Keratinocyte (primary cell): ENCODE measurements around the gene C16orf95. TPM values are rescaled to one million over a fixed set of nuclear protein-coding genes. Genes with fewer than 3 reads are reported as not detected.

Experiments
- DNase-seq: peaks from one replicate; pipeline ENCODE4 v3.0.0-alpha.2; 2011; ENCODE audit warnings: low read depth, missing footprints, low spot score
- FAIRE-seq: peaks from 2 replicates; lab custom pipeline; 2011; peaks lifted over from hg19 to GRCh38; lab: Jason Lieb, UNC
- H2AFZ ChIP-seq: 2 replicates; pipeline ENCODE4 v1.6.0; 2012; ENCODE audit warnings: low read length, control low read depth, inconsistent platforms; ENCODE audit not compliant: control insufficient read depth
- H3K27ac ChIP-seq: 2 replicates; pipeline ENCODE4 v1.5.1; 2011; ENCODE audit warnings: low read length; ENCODE audit not compliant: control insufficient read depth, insufficient read depth
- H3K27me3 ChIP-seq: 3 replicates; pipeline ENCODE4 v1.6.0; 2011; ENCODE audit warnings: low read length; ENCODE audit not compliant: control insufficient read depth, insufficient read depth; ENCODE audit errors: extremely low read depth
- H3K36me3 ChIP-seq, 2 experiments: 2 replicates in 1 of 2; 3 replicates in 1 of 2; pipeline ENCODE4 v1.5.1; 2011; ENCODE audit warnings: low read length in 2 of 2, mild to moderate bottlenecking in 1 of 2; ENCODE audit not compliant: control insufficient read depth in 2 of 2, insufficient read depth in 2 of 2; ENCODE audit errors: extremely low read depth in 1 of 2
- H3K4me1 ChIP-seq: 3 replicates; pipeline ENCODE4 v1.5.1; 2011; ENCODE audit warnings: low read length; ENCODE audit not compliant: control insufficient read depth, insufficient read depth; ENCODE audit errors: extremely low read depth
- H3K4me2 ChIP-seq: 3 replicates; pipeline ENCODE4 v1.6.0; 2011; ENCODE audit warnings: low read depth, low read length; ENCODE audit not compliant: control insufficient read depth, insufficient read depth; ENCODE audit errors: extremely low read depth
- H3K4me3 ChIP-seq, 3 experiments: fragments of 200-600 bp in 1 of 3; sonication (generic) in 1 of 3; 2 replicates in 2 of 3; 3 replicates in 1 of 3; pipeline ENCODE4 v1.5.1; 2011 to 2016; ENCODE audit warnings: low read length in 3 of 3, mild to moderate bottlenecking in 3 of 3, control low read depth in 2 of 3, inconsistent platforms in 1 of 3, low read depth in 1 of 3, mixed read lengths in 1 of 3, mixed run types in 1 of 3, moderate library complexity in 1 of 3; ENCODE audit not compliant: control insufficient read depth in 2 of 3, insufficient read depth in 2 of 3; ENCODE audit errors: extremely low read depth in 1 of 3
- H3K79me2 ChIP-seq: 2 replicates; pipeline ENCODE4 v1.6.0; 2012; ENCODE audit warnings: low read length; ENCODE audit not compliant: control insufficient read depth, insufficient read depth
- H3K9ac ChIP-seq: 3 replicates; pipeline ENCODE4 v1.6.0; 2011; ENCODE audit warnings: low read length; ENCODE audit not compliant: control insufficient read depth, insufficient read depth; ENCODE audit errors: extremely low read depth
- H3K9me1 ChIP-seq: 3 replicates; pipeline ENCODE4 v1.6.0; 2011; ENCODE audit warnings: low read length; ENCODE audit not compliant: control insufficient read depth, insufficient read depth; ENCODE audit errors: extremely low read depth
- H3K9me3 ChIP-seq: 2 replicates; pipeline ENCODE4 v1.5.1; 2012; ENCODE audit warnings: low read depth, low read length; ENCODE audit not compliant: control insufficient read depth
- H4K20me1 ChIP-seq: 3 replicates; pipeline ENCODE4 v1.6.0; 2011; ENCODE audit warnings: low read length; ENCODE audit not compliant: control insufficient read depth, insufficient read depth; ENCODE audit errors: extremely low read depth
- EZH2 ChIP-seq: IDR thresholded peaks from one replicate; pipeline ENCODE4 v1.6.1; 2012; ENCODE audit warnings: inconsistent platforms, mild to moderate bottlenecking, low read length, moderate library complexity
- dilution Hi-C: fragments of 300-500 bp; cut with MboI; formaldehyde crosslinking; loops from one replicate; pipeline ENCODE4 v1.7.0; 2020; ENCODE audit warnings: low sequenced_read_pairs; ENCODE audit not compliant: extremely low pct_ligation_motif_present
- polyA plus RNA-seq, 5 experiments: library from polyadenylated mRNA; depleted of rRNA in 3 of 5; stranded (reverse) in 3 of 5; stranded (forward) in 1 of 5; unstranded in 1 of 5; fragments of >200 nt; gene quantifications; 1 replicate in 1 of 5; 2 replicates in 3 of 5; 3 replicates in 1 of 5; pipeline versions ENCODE4 v1.2.1 to v1.2.3, GENCODE V29; 2011 to 2012; ENCODE audit warnings: missing spikeins in 2 of 5, low read depth in 1 of 5, low replicate concordance in 1 of 5
- TF ChIP-seq, protein P1 (sequence below), 3 experiments: IDR thresholded peaks in 1 of 3; conservative IDR thresholded peaks in 1 of 3; optimal IDR thresholded peaks in 1 of 3; 2 replicates in 2 of 3; 3 replicates in 1 of 3; pipeline versions ENCODE3 to v1.5.1; 2011; ENCODE audit warnings: low read length in 3 of 3, mild to moderate bottlenecking in 3 of 3, moderate library complexity in 2 of 3, control low read depth in 1 of 3, inconsistent platforms in 1 of 3; ENCODE audit not compliant: insufficient read depth in 2 of 3; ENCODE audit errors: extremely low read depth in 1 of 3

C16orf95 gene
- polyA plus RNA-seq, 1 donor (not counting 4 experiments of a cell fraction or from before 2014, with no cell fraction given): 1.5 TPM

- no peaks in the 10 kb centered on the region for H3K27me3 ChIP-seq
- no peak overlapping the region for H2AFZ ChIP-seq
- peaks cover 3% of the 10 kb centered on the region for H3K4me1 ChIP-seq
- dilution Hi-C loops: no loop called here
- peaks cover 19 to 39% of the 10 kb centered on the region in 2 experiments for H3K36me3 ChIP-seq
- no peak overlapping the region for H3K9ac ChIP-seq
- no peaks in the 10 kb centered on the region for H3K9me3 ChIP-seq
- no peak for FAIRE-seq
- H3K4me2 ChIP-seq: no peak overlapping the region
- no peak for DNase-seq
- H3K27ac ChIP-seq: no peak overlapping the region
- TF ChIP-seq, protein P1, sequence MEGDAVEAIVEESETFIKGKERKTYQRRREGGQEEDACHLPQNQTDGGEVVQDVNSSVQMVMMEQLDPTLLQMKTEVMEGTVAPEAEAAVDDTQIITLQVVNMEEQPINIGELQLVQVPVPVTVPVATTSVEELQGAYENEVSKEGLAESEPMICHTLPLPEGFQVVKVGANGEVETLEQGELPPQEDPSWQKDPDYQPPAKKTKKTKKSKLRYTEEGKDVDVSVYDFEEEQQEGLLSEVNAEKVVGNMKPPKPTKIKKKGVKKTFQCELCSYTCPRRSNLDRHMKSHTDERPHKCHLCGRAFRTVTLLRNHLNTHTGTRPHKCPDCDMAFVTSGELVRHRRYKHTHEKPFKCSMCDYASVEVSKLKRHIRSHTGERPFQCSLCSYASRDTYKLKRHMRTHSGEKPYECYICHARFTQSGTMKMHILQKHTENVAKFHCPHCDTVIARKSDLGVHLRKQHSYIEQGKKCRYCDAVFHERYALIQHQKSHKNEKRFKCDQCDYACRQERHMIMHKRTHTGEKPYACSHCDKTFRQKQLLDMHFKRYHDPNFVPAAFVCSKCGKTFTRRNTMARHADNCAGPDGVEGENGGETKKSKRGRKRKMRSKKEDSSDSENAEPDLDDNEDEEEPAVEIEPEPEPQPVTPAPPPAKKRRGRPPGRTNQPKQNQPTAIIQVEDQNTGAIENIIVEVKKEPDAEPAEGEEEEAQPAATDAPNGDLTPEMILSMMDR (optimal IDR thresholded peaks at IDR 0.05 in 1 of 3, IDR thresholded peaks at IDR 0.05 in 1 of 3, conservative IDR thresholded peaks at IDR 0.05 in 1 of 3; ENCODE audit: extremely low read depth in 1 of 3, insufficient read depth in 2 of 3, low read length in 3 of 3): no peak
- TF ChIP-seq EZH2: no peak
- no peak overlapping the region for H3K4me3 ChIP-seq
- peaks cover 2% of the 10 kb centered on the region for H3K9me1 ChIP-seq
- H3K79me2 ChIP-seq: no peaks in the 10 kb centered on the region
- H4K20me1 ChIP-seq: peaks cover 9% of the 10 kb centered on the region
These were observed 10.8 kb upstream of the C16orf95 start for GRCh38 chr16:87327798-87328495.

DNA sequence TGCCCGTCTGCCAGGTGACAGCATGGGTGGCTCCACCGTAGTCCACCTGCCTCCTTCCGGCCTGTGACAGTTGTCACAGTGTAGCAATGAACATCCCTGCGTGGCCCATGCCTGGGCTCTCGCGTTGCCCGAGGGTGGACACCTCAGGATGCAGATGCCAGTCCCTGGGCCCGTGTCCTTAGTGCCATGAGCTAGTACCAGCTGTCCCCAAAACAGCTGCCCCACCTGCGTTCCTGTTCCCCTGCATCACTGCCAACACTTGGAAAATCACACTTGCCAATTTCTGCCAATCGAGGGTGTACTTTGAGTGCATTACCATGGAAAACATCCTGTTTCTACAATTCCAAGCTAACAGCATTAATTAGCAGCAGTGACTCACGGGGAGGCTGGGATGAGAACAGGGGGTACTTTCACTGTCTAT is 9.0 kb upstream of the C16orf95 start:
- dilution Hi-C loops: no loop called here
- Histone ChIP-seq H3K27me3 (no peaks in the 10 kb centered on the region), H3K9me3 (no peaks in the 10 kb centered on the region), H2AFZ (no peak overlapping the region), H3K79me2 (no peaks in the 10 kb centered on the region), H3K9me1 (peaks cover 2% of the 10 kb centered on the region), H3K4me1 (peaks cover 3% of the 10 kb centered on the region), H3K27ac (no peak overlapping the region), H3K36me3 (peaks cover 18 to 33% of the 10 kb centered on the region in 2 experiments), H4K20me1 (peaks cover 9% of the 10 kb centered on the region), H3K4me3 (no peak overlapping the region), H3K9ac (no peak overlapping the region), H3K4me2 (no peak overlapping the region)
- TF ChIP-seq, protein P1 (optimal IDR thresholded peaks at IDR 0.05 in 1 of 3, IDR thresholded peaks at IDR 0.05 in 1 of 3, conservative IDR thresholded peaks at IDR 0.05 in 1 of 3; ENCODE audit: extremely low read depth in 1 of 3, insufficient read depth in 2 of 3, low read length in 3 of 3): no peak
- no peak for TF ChIP-seq EZH2
- no peak for FAIRE-seq
- DNase-seq: no peak
